Muscle layer of colon (tissue), 2 donors: Measurements from ENCODE around the gene FOXE1.

Source experiments
- H3K27ac ChIP-seq: one replicate; pipeline ENCODE4 v1.7.0; 2013; ENCODE audit warnings: low read depth, mild to moderate bottlenecking, low read length, moderate library complexity
- H3K27me3 ChIP-seq, 2 donors: one replicate each; pipeline ENCODE4 v1.7.0; 2013; ENCODE audit warnings: low read length in 2 of 2, mild to moderate bottlenecking in 2 of 2; ENCODE audit not compliant: insufficient read depth in 2 of 2, control insufficient read depth in 1 of 2
- H3K36me3 ChIP-seq: one replicate; pipeline ENCODE4 v1.7.0; 2013; ENCODE audit warnings: mild to moderate bottlenecking, low read length; ENCODE audit not compliant: insufficient read depth
- H3K4me1 ChIP-seq: one replicate; pipeline ENCODE4 v1.7.0; 2013; ENCODE audit warnings: mild to moderate bottlenecking, low read length; ENCODE audit not compliant: insufficient read depth
- H3K4me3 ChIP-seq, 2 donors: one replicate each; pipeline ENCODE4 v1.7.0; 2013; ENCODE audit warnings: low read length in 2 of 2, low read depth in 1 of 2, mild to moderate bottlenecking in 1 of 2, moderate library complexity in 1 of 2
- H3K9ac ChIP-seq: one replicate; pipeline ENCODE4 v1.7.0; 2013; ENCODE audit warnings: low read length
- H3K9me3 ChIP-seq: one replicate; pipeline ENCODE4 v1.7.0; 2013; ENCODE audit warnings: mild to moderate bottlenecking, low read length
- donor health status: abdominal sarcoma.
- donor health status: Adenocarcinoma of cecum.

FOXE1 gene

GRCh38 chr9:97853056-97853843, at the start of gene FOXE1:
Gene FOXE1 (plus strand): TSS chr9:97853226. CDS start chr9:97853915, 689 bp downstream.
- H3K27ac ChIP-seq = no peak within 1 kb of the TSS
- H3K27me3 ChIP-seq = peaks cover 68 to 97% of the 10 kb centered on the region in 2 donors
- no peaks in the 10 kb centered on the region for H3K36me3 ChIP-seq
- peak within 1 kb of the TSS in 1 of 2 donors; percentile 32 for H3K4me3 ChIP-seq
- no peak within 1 kb of the TSS for H3K9ac ChIP-seq
- peaks cover 10% of the 10 kb centered on the region for H3K4me1 ChIP-seq
- no peaks in the 10 kb centered on the region for H3K9me3 ChIP-seq

- H3K27ac ChIP-seq = no peak overlapping the region
- H3K9ac ChIP-seq = no peak overlapping the region
- H3K4me1 ChIP-seq = no peaks in the 10 kb centered on the region
- no peaks in the 10 kb centered on the region for H3K36me3 ChIP-seq
- H3K27me3 ChIP-seq = peaks cover 8 to 14% of the 10 kb centered on the region in 2 donors
- no peaks in the 10 kb centered on the region for H3K9me3 ChIP-seq
- no peak overlapping the region for H3K4me3 ChIP-seq
Observed at GRCh38 chr9:97804059-97804365, 49.0 kb upstream of the FOXE1 start.

- no peaks in the 10 kb centered on the region for H3K36me3 ChIP-seq
- no peak overlapping the region for H3K27ac ChIP-seq
- H3K4me1 ChIP-seq = no peaks in the 10 kb centered on the region
- no peak overlapping the region for H3K9ac ChIP-seq
- peaks cover 8 to 14% of the 10 kb centered on the region in 2 donors for H3K27me3 ChIP-seq
- H3K9me3 ChIP-seq = no peaks in the 10 kb centered on the region
- H3K4me3 ChIP-seq = no peak overlapping the region
Observed at GRCh38 chr9:97806721-97807120, 46.3 kb upstream of the FOXE1 start.

- H3K36me3 ChIP-seq = no peaks in the 10 kb centered on the region
- peaks cover 8 to 10% of the 10 kb centered on the region in 2 donors for H3K27me3 ChIP-seq
- no peak overlapping the region for H3K27ac ChIP-seq
- H3K9me3 ChIP-seq = no peaks in the 10 kb centered on the region
- H3K4me3 ChIP-seq = no peak overlapping the region
- no peak overlapping the region for H3K9ac ChIP-seq
- no peaks in the 10 kb centered on the region for H3K4me1 ChIP-seq
Observed at GRCh38 chr9:97807681-97808080, 45.3 kb upstream of the FOXE1 start.

GRCh38 chr9:97808415-97808814, 44.6 kb upstream of the FOXE1 start:
- H3K9me3 ChIP-seq = no peaks in the 10 kb centered on the region

GRCh38 chr9:97808972-97809371, 44.1 kb upstream of the FOXE1 start:
- Histone ChIP-seq H3K27ac (no peak overlapping the region), H3K9ac (no peak overlapping the region), H3K9me3 (no peaks in the 10 kb centered on the region), H3K4me1 (no peaks in the 10 kb centered on the region), H3K4me3 (no peak overlapping the region), H3K27me3 (peaks cover 2 to 4% of the 10 kb centered on the region in 2 donors), H3K36me3 (no peaks in the 10 kb centered on the region)

More at GRCh38 chr9:97808415-97808814, 44.6 kb upstream of the FOXE1 start:
- Histone ChIP-seq H3K27me3 (peaks cover 7 to 8% of the 10 kb centered on the region in 2 donors), H3K9ac (no peak overlapping the region), H3K4me1 (no peaks in the 10 kb centered on the region), H3K27ac (no peak overlapping the region), H3K4me3 (no peak overlapping the region), H3K36me3 (no peaks in the 10 kb centered on the region)

- Histone ChIP-seq H3K9ac (no peak overlapping the region), H3K4me1 (no peaks in the 10 kb centered on the region), H3K4me3 (no peak overlapping the region), H3K9me3 (no peaks in the 10 kb centered on the region), H3K27ac (no peak overlapping the region), H3K27me3 (no peaks in the 10 kb centered on the region), H3K36me3 (no peaks in the 10 kb centered on the region)
Observed at GRCh38 chr9:97809666-97810344, 43.2 kb upstream of the FOXE1 start.

- H3K9me3 ChIP-seq = no peaks in the 10 kb centered on the region
- H3K4me3 ChIP-seq = no peak overlapping the region
- H3K27me3 ChIP-seq = no peaks in the 10 kb centered on the region
- no peak overlapping the region for H3K27ac ChIP-seq
- H3K36me3 ChIP-seq = no peaks in the 10 kb centered on the region
- H3K4me1 ChIP-seq = no peaks in the 10 kb centered on the region
- no peak overlapping the region for H3K9ac ChIP-seq
Observed at GRCh38 chr9:97811533-97812246, 41.3 kb upstream of the FOXE1 start.

GRCh38 chr9:97812247-97812543, 40.8 kb upstream of the FOXE1 start:
- H3K36me3 ChIP-seq = no peaks in the 10 kb centered on the region
- no peaks in the 10 kb centered on the region for H3K9me3 ChIP-seq
- H3K27me3 ChIP-seq = no peaks in the 10 kb centered on the region
- no peak overlapping the region for H3K9ac ChIP-seq
- H3K27ac ChIP-seq = no peak overlapping the region
- H3K4me1 ChIP-seq = no peaks in the 10 kb centered on the region
- H3K4me3 ChIP-seq = no peak overlapping the region

- Histone ChIP-seq H3K9me3 (no peaks in the 10 kb centered on the region), H3K4me1 (no peaks in the 10 kb centered on the region), H3K9ac (no peak overlapping the region), H3K36me3 (no peaks in the 10 kb centered on the region), H3K4me3 (no peak overlapping the region), H3K27me3 (no peaks in the 10 kb centered on the region), H3K27ac (no peak overlapping the region)
Observed at GRCh38 chr9:97813072-97813471, 40.0 kb upstream of the FOXE1 start.

GRCh38 chr9:97819735-97820134, 33.3 kb upstream of the FOXE1 start:
- no peaks in the 10 kb centered on the region for H3K27me3 ChIP-seq
- H3K27ac ChIP-seq = no peak overlapping the region
- no peak overlapping the region for H3K9ac ChIP-seq
- H3K4me3 ChIP-seq = no peak overlapping the region
- H3K9me3 ChIP-seq = no peaks in the 10 kb centered on the region
- H3K36me3 ChIP-seq = no peaks in the 10 kb centered on the region
- H3K4me1 ChIP-seq = no peaks in the 10 kb centered on the region
